Glomerular endothelial cell (primary cell): ENCODE data around the gene BNIPL. TPM values are rescaled to one million over a fixed set of nuclear protein-coding genes. Genes with fewer than 3 reads are reported as not detected.

ENCODE experiments used
- DNase-seq: peaks from one replicate; pipeline ENCODE4 v3.0.0-alpha.2; 2011; ENCODE audit warnings: low read depth, low spot score; ENCODE audit errors: extremely low read depth
- total RNA-seq: library from RNA; depleted of rRNA; stranded (reverse); fragments of >200 nt; gene quantifications from 2 replicates; pipeline ENCODE4 v1.2.3, GENCODE V29; 2015

The BNIPL gene
- total RNA-seq, 1 donor from 2014 or later: not detected

DNA sequence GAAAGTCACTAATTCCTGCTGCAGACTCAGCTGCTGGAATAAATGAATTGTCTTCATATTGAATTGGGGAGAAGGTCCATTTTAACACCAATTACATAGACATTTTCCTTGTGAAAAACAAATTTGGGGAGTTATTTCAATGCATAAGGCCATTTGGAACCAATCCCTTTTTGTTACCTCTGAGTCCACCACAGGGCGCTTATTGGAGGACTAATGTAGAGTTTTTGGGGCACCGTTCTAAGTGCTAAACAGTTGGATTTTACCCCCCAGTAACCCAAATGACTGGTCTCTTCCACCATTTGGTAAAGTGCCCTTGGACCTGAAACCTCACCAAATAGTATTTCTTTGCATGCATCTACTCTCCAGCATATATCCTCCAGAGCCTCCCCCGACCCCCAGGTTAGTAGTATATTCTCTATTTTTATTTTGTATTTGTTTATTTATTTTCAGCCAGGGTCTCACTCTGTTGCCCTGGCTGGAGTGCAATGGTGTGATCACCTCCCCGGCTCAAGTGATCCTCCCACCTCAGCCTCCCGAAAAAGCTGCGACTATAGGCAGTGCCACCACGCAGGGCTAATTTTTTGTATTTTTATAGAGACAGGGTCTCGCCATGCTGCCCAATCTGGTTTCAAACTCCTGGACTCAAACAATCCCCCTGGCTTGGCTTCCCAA lies 26.6 kb upstream of the BNIPL start:
- no peak for DNase-seq

DNA sequence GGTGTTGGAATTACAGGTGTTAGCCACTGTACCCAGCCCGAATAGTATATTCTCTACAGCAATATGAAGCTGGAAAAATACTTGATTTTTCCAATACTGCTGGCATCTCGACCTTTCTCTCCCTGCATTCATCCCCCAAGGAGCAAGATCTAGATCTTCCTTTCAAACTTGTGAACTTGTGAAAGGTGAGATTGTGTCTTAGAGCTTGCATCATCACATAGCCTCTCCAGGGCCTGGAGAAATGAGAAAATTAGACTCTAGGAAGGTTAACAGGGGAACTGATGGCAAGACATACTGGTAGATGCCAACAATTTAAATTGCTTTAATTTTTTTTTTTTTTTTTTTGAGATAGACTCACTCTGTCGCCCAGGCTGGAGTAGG lies 26.1 kb upstream of the BNIPL start:
- DNase-seq: no peak

DNA sequence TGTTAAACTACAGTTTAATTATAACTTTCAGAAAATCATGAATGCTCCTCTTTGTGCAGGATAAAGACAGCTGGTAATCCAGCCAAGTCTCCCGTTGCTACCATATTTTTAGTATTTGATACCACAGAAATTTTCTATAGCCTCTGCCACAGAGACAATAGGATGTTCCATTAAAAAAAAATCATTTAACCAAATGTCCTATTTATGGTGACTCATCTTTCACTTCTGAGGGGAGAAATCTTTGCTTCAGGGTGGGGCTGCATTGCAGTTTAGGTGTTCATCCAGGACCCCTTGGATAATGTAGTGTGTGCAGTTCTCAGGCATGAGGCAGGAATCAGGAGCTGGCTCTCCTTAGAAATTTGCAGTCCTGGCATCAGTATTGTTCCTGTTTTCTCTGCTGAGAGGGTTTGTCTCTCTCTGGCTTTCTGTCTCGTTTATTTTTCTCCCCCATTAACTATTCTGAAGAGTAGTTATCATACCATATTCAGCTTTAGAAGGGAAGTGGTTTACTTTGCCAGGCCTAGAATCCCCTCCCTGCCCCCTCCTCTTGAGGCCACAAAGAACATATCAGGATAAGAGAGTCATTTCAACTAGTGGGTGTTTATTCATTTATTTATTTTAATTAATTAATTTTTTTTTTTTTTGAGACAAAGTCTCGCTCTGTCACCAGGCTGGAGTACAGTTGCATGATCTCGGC lies 25.1 kb upstream of the BNIPL start:
- no peak for DNase-seq

DNA sequence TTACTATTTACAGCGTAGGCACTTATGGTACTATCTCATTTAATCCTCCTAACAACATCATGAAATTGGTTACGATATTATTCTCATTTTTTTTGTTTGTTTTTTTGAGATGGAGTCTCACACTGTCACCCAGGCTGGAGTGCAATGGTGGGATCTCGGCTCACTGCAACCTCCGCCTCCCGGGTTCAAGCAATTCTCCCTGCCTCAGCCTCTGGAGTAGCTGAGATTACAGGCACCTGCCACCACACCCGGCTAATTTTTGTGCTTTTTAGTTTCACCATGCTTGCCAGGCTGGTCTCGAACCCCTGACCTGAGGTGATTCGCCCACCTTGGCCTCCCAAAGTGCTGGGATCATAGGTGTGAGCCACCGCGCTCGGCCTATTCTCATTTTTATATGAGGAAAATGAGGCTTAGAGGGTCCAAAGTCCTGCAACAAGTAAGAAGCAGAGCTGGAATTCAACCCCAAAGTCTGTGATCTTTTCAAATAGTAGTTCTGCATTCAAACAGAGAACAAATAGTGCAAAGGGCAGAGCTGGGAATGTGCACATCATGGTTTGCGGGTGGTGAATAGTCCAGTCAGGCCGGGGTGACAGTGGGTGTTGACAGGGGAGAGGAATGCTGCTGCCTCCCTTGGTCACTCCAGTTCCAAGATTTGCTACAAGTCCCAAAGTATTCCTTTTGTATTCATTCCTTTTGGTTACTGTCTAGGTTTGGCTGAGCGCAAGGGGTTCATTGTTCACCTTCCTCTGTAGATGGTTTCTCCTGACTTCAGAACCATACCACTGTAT lies 23.5 kb upstream of the BNIPL start:
- no peak for DNase-seq

DNA sequence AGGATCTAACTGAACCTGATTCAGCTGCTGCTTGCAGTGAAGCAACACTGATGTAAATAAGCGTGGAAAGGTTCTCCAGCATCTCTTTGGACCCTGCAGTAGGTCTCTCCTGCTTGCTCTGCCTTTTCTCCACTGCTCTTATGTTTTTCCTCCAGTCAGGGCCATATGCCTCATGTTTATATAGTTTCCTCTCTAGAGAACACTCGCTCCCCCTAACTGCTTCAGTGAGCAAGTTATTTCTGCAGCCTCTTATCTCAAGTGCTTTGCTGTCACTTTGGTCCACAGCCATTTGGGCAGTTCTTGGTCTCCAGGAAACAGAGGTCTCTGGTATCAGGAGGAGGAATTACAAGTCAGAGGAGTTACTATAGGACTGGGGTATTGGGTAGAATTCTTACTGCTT lies 22.9 kb upstream of the BNIPL start:
- DNase-seq: no peak

DNA sequence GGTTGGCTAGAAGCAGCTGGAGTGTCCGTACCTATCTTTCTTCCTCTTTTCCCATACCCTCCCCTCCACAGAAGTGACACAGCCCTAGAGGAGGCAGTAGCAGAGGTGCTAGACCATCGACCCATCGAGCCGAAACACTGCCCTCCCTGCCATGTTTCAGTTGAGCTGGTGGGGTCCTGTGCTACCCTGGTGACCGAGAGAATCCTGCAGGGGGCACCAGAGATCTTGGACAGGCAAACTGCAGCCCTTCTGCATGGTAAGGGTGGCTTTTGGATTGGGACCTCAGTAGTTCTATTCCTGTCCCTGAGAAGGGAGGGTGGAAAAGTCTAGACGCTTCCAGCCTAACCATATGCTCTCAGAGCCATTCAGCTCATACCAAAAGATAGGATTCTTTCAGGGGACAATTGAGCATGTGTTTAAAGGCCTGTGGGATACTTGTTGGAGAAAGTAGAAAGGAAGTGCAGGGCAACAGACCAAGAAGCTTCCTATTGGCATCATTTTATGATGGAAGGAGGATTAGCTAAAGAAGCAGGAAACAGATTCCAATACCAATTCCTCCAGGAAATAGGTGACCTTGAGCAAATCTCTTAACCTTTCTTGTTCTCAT lies 11.7 kb upstream of the BNIPL start:
- DNase-seq: no peak

DNA sequence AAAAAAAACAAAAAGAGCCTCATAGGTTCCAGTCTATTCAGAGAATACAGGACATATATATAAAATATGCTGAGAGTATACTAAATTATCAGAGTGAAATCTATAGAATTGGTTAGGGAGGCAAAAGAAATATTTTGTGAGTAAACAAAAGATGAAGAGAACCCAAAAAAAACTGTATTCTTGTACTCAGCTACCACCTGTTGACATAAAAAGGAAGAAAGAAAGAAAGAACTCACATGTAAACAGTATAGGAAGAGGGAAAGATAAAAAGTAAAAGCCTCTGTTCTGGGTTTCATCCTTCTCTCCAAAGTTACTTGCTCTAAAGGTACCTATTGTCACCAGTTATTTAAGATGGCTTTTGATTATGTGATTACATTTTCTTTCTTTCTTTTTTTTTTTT lies 9.9 kb upstream of the BNIPL start:
- no peak for DNase-seq

DNA sequence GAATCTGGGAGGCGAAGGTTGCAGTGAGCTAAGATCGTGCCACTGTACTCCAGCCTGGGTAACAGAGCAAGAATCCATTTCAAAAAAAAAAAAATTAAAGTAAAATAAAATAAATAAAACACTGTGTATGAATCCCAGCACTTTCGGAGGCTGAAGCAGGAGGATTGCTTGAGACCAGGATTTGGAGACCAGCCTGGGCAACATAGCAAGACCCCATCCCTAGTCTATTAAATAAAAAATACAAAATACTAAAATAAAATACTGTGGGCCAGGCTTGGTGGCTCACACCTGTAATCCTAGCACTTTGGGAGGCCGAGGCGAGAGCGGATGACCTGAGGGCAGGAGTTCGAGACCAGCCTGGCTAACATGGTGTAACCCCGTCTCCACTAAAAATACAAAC lies 4.2 kb upstream of the BNIPL start:
- no peak for DNase-seq

DNA sequence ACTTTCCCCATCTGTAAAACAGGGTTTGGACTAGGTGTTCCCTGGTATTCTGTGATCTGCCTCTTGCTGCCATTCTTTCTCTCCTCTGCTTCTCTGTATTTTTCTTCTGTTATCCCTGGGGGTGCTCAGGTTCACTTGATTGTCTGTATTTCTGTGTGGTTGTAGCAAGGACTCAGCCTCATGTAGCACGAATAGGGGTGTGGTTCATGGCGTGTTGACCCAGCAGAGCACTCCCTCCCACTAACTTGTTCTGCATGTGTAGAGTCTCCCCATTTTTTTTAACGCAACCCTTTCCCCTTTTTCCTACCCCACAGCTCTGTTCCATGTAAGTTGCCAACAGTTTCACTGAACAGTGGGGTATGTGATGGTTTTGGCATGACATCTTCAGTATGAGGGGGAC lies 1.2 kb upstream of the BNIPL start:
- DNase-seq: no peak

DNA sequence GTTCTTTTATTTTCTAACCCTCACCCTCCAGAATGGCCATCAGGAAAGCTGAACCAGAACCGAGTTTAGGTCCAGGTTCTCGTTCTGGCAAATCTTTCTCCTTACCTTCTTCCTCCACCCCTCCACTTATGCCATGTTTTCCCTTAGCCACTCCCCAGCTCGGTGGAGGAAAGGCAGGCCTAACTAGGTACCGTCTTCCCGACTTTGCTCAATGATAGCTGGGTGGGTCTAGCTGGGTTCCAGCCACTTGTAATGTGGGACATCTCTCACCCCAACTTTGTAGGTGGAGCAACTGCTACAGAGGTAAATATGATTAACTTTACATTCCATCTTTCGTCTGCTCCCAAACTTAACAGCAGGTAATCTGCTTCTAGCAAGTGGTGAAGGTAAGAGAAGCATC lies 646 bp downstream of the BNIPL start:
- no peak for DNase-seq

DNA sequence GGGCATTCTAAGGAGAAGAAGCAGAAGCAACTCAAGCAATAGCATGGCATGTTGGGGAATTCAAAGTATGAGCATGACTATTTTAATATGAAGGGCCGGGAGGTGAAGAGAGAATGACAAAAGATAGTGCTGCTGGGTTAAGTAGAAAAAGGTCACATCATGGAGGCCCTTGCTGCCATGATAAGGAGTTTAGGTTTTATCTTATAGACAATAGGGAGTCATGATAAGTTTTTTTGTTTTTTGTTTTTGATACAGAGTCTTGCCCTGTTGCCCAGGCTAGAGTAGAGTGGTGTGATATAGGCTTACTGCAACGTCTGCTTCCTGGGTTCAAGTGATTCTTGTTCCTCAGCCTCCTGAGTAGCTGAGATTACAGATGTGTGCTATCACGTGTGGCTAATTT lies 3.1 kb downstream of the BNIPL start:
- DNase-seq: no peak

DNA sequence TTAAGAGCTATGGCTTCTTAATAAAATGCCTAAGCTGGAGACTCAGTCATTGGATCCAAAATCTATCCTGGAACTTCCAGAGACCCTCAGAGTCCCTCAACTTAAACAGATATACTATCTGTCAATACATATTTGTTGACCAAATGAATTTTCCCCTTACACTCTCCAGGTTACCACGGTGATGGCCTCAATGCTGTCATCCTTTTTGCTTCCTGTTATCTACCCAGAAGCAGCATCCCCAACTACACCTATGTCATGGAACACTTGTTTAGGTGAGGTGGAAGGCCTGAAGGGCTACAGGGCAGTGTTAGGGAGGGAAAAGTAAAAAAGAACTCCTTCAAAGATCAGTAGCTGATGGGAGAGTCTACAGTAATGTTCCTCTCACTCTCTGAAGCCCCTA lies 6.8 kb downstream of the BNIPL start:
- DNase-seq: no peak

DNA sequence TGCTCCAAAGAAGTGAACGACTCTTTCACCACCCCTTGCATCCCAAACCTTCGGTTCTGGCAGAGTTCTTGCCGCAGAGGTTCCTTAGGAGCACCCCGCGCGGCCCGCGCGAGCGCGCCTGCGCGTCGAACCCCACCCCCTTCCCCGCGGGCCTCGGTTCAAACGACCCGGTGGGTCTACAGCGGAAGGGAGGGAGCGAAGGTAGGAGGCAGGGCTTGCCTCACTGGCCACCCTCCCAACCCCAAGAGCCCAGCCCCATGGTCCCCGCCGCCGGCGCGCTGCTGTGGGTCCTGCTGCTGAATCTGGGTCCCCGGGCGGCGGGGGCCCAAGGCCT lies 11.2 kb downstream of the BNIPL start, which contains the start of gene C1orf56:
TSS of gene C1orf56 (plus strand) at position 161 of the 334 bp plus-strand sequence. CDS start at position 258, 97 bp downstream.
- no peak for DNase-seq

DNA sequence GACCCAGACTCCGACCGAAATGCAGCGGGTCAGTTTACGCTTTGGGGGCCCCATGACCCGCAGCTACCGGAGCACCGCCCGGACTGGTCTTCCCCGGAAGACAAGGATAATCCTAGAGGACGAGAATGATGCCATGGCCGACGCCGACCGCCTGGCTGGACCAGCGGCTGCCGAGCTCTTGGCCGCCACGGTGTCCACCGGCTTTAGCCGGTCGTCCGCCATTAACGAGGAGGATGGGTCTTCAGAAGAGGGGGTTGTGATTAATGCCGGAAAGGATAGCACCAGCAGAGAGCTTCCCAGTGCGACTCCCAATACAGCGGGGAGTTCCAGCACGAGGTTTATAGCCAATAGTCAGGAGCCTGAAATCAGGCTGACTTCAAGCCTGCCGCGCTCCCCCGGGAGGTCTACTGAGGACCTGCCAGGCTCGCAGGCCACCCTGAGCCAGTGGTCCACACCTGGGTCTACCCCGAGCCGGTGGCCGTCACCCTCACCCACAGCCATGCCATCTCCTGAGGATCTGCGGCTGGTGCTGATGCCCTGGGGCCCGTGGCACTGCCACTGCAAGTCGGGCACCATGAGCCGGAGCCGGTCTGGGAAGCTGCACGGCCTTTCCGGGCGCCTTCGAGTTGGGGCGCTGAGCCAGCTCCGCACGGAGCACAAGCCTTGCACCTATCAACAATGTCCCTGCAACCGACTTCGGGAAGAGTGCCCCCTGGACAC lies 11.7 kb downstream of the BNIPL start:
- no peak for DNase-seq

DNA sequence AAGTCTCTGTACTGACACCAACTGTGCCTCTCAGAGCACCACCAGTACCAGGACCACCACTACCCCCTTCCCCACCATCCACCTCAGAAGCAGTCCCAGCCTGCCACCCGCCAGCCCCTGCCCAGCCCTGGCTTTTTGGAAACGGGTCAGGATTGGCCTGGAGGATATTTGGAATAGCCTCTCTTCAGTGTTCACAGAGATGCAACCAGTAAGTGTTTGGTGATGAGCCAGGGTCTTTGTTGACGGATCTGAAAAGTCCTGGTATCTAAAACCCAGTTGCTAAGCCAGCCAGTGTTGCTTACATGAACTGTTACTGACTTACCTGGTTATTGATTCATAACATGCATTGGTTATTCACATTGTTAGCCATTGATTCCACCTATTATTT lies 12.3 kb downstream of the BNIPL start:
- no peak for DNase-seq

DNA sequence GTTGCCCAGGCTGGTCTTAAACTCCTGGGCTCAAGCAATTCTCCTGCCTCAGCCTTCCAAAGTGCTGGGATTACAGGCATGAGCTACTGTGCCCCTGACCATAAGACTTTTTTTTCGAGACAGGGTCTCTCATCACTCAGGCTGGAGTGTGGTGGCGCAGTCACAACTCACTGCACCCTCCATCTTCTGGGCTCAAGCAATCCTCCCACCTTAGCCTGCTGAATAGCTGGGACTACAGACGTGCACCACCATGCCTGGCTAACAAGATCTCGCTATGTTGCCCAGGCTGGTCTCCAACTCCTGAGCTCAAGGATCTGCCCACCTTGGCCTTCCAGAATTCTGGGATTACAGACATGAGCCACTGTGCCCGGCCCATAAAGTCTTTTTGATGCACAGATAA lies 13.1 kb downstream of the BNIPL start:
- no peak for DNase-seq

DNA sequence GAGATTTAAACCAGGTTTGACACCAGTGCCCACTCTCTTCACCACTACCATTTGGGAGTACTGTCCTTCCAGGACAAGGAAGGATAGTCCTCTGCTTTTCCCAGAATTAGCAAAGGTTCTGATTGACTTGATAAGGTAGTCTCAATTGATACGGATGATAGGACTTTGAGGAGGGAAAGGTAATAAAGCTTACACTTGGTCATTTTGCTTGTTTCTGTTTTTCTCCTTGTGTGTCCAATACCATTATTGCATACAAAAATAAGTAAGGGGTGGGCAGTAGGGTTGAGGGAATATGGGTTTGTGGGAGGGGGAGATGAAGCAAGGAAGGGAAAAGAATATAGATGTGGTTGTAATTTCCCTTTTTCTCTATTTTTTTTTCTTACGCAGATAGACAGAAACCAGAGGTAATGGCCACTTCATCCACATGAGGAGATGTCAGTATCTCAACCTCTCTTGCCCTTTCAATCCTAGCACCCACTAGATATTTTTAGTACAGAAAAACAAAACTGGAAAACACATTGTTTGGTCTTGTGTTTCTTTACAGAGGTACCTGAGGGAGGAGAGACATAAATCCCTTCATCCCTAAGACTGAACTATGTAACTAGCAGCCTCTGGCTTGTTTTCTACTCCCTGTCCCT lies 13.8 kb downstream of the BNIPL start:
- DNase-seq: no peak

DNA sequence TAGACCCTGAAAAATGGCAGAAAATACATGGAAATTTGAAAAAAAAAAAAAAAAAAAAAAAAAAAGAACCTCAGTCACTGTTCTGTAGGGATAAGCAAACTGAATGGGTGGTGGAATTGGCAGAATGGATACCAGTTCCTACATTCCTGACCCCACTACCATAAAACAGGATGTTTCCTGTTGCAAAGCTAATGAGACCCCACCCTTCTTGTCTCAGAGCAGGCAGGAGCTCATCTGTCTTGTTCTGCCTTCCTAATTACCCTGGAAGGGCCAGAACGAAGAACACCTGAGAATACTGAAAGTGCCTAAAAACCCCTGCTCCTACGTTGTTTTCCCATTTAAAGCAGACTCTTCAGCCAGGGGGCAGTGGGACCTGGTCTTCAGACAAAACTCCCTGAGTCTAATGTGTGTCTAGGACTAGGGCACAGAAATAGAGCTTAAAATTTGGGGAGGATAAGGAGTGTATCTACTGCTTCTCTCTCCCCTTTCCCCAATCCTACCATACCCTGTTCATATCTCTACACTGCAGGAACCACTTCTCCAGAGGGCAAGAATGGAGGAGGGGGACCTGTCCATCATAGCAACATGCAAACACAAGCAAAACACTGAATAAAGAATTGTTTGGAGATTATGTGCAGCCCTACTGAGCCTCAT lies 15.1 kb downstream of the BNIPL start:
- DNase-seq: no peak

DNA sequence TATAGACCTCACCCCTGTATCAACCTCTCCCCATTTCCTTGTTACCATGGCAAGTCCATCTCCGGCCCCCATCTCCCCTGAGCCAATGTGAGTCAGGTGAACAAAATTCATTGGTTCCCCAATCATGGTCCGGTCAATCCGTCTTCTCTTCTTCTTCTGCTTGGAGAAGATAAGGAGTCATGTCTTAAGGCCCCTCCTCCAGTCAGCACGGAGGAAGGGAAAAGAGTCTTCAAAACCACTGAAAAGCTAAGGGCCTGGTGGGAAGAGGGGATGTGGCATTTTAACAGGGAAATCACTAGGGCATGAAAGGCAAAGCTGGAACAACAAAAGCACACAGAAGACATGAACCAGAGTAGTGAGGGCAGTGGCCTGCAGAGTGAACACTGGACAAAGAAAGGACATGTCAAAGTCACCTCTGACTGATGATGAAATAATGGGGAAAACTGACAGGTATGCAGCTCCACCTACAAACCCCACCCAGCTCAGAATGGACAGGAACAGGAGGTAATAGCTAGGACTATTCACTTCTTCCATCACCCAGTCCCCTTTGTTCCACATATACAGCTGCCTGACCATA lies 18.7 kb downstream of the BNIPL start:
- DNase-seq: no peak

DNA sequence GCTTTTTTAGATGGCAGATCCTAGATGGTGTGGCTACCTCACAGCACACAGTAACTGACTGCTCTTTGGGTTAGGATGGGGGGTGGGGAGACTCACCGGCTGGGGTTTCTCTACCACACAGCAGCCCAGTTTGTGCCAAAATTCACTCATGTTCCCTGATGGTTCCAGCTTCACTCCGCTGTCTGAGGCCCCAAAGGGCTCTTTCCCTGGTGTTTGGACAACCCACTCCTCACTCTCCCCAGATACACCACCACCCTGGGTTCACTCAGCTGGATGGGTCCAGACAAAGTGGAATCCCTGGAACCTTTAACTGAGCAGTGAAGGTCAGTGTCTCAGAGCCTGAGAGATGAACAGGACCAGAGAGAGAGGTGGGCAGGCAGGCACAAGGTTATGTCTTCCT lies 19.2 kb downstream of the BNIPL start:
- DNase-seq: no peak
